ENCODE measurements around the gene SDS.

The SDS gene

GRCh38 chr12:113392520-113392919 lies 11.2 kb downstream of the SDS start:
- H3K27ac ChIP-seq (ENCODE audit: low read depth in 2 of 2, low read length in 2 of 2) = no peak overlapping the region

DNA sequence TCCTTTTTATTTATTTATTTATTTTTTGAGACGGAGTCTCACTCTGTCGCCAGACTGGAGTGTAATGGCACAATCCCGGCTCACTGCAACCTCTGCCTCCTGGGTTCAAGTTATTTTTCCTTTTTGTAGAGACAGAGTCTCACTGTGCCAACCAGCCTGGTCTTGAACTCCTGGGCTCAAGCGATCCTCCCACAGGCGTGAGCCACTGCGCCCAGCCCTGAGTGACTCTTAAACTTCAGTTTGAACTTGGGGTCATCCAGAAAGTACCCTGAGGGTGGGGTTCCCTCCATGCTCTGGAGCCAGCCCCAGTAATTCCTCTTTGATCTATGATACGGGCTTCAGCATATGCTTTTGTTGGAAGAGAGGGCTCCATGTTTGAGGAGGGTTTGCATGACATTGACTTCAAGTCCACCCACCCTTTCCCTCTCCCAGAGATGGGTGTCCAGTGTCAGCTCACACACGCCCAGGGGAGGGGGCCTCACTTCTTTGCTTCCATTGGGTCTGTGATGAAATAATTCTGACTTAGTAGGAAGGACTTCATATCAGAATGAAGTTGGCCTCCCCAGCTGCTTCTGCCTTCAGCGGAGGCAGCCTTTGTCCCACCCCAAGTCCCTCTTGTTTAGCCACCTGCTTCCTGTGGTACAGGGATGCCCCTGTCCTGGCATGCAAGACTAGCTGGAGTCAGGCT lies 11.9 kb downstream of the SDS start:
- Histone ChIP-seq H3K27me3 (ENCODE audit: control insufficient read depth in 2 of 2, insufficient read depth in 2 of 2, low read length in 2 of 2) (no peaks in the 10 kb centered on the region), H3K36me3 (ENCODE audit: control insufficient read depth in 2 of 2, insufficient read depth in 2 of 2, low read length in 2 of 2) (peaks cover 6 to 8% of the 10 kb centered on the region in 2 donors), H3K4me1 (ENCODE audit: control insufficient read depth in 2 of 2, insufficient read depth in 2 of 2, low read length in 2 of 2) (no peaks in the 10 kb centered on the region), H3K27ac (ENCODE audit: low read depth in 2 of 2, low read length in 2 of 2) (no peak overlapping the region), H3K9ac (ENCODE audit: low read depth in 1 of 2, low read length in 2 of 2) (no peak overlapping the region), H3K4me3 (ENCODE audit: low read length in 2 of 2) (no peak overlapping the region), H3K9me3 (ENCODE audit: control insufficient read depth in 2 of 2, low read length in 2 of 2) (no peaks in the 10 kb centered on the region)

More at GRCh38 chr12:113392520-113392919, 11.2 kb downstream of the SDS start:
- no peaks in the 10 kb centered on the region for H3K4me1 ChIP-seq (ENCODE audit: control insufficient read depth in 2 of 2, insufficient read depth in 2 of 2, low read length in 2 of 2)
- H3K9me3 ChIP-seq (ENCODE audit: control insufficient read depth in 2 of 2, low read length in 2 of 2) = no peaks in the 10 kb centered on the region
- H3K27me3 ChIP-seq (ENCODE audit: control insufficient read depth in 2 of 2, insufficient read depth in 2 of 2, low read length in 2 of 2) = no peaks in the 10 kb centered on the region
- H3K4me3 ChIP-seq (ENCODE audit: low read length in 2 of 2) = no peak overlapping the region
- H3K36me3 ChIP-seq (ENCODE audit: control insufficient read depth in 2 of 2, insufficient read depth in 2 of 2, low read length in 2 of 2) = peaks cover 6 to 8% of the 10 kb centered on the region in 2 donors
- no peak overlapping the region for H3K9ac ChIP-seq (ENCODE audit: low read depth in 1 of 2, low read length in 2 of 2)

DNA sequence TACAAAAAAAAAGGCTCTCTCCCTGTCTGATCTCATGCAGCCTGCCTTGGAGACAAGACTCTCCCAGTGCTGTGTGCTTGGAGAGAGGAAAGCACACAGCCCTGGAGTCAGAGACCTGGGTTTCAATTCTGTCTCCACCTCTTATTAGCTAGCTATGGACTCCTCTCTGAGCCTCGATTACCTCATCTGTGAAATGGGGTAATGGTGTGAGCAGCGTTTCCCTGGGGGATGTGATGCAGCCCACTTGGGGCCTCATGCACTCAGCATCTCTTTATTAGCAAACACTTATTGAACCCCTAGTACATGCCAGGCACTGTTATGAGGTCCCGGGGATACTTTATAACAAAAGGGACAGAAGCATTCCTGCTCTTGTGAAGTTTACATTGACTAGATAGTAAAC lies 12.5 kb downstream of the SDS start:
- no peak overlapping the region for H3K4me3 ChIP-seq (ENCODE audit: low read length in 2 of 2)
- no peak overlapping the region for H3K9ac ChIP-seq (ENCODE audit: low read depth in 1 of 2, low read length in 2 of 2)
- H3K27ac ChIP-seq (ENCODE audit: low read depth in 2 of 2, low read length in 2 of 2) = no peak overlapping the region
- H3K9me3 ChIP-seq (ENCODE audit: control insufficient read depth in 2 of 2, low read length in 2 of 2) = no peaks in the 10 kb centered on the region
- H3K36me3 ChIP-seq (ENCODE audit: control insufficient read depth in 2 of 2, insufficient read depth in 2 of 2, low read length in 2 of 2) = peaks cover 6 to 8% of the 10 kb centered on the region in 2 donors
- no peaks in the 10 kb centered on the region for H3K4me1 ChIP-seq (ENCODE audit: control insufficient read depth in 2 of 2, insufficient read depth in 2 of 2, low read length in 2 of 2)
- H3K27me3 ChIP-seq (ENCODE audit: control insufficient read depth in 2 of 2, insufficient read depth in 2 of 2, low read length in 2 of 2) = no peaks in the 10 kb centered on the region

DNA sequence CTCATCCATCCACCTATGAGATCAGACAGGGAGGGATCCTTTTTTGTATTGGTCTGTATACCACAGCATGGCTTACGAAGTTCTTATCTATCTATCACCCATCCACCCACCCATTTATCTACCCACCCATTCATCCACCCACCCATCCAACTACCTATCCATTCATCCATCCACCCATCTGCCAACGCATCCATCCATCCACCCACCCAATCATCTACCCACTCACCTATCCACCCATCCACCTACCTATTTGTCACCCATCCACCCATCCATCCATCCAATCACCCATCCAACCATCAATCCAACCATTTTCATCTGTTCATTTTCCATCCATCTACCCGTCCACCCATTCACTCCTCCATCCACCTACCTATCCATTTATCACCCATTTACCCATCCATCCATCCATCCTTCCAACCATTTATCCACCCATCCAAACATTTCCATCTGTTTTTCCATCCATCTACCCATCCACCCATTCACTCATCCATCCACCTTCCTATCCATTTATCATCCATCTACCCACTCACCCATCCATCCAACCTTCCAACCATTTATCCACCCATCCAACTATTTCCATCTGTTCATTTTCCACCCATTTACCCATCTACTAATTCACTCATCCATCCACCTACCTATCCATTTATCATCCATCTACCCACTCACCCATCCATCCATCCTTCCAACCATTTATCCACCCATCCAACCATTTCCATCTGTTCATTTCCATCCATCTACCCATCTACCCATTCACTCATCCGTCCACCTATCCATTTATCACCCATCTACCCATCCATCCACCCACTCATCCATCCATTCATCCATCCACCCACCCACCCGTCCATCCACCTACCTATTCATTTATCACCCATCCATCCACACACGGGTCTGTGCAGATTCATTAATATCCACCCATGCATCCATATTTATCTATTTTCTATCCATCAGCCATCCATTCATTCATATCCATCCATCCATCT lies 13.3 kb downstream of the SDS start:
- Histone ChIP-seq H3K4me1 (ENCODE audit: control insufficient read depth in 2 of 2, insufficient read depth in 2 of 2, low read length in 2 of 2) (no peaks in the 10 kb centered on the region), H3K36me3 (ENCODE audit: control insufficient read depth in 2 of 2, insufficient read depth in 2 of 2, low read length in 2 of 2) (peaks cover 6 to 9% of the 10 kb centered on the region in 2 donors), H3K27me3 (ENCODE audit: control insufficient read depth in 2 of 2, insufficient read depth in 2 of 2, low read length in 2 of 2) (no peaks in the 10 kb centered on the region), H3K9me3 (ENCODE audit: control insufficient read depth in 2 of 2, low read length in 2 of 2) (no peaks in the 10 kb centered on the region), H3K9ac (ENCODE audit: low read depth in 1 of 2, low read length in 2 of 2) (no peak overlapping the region), H3K4me3 (ENCODE audit: low read length in 2 of 2) (no peak overlapping the region), H3K27ac (ENCODE audit: low read depth in 2 of 2, low read length in 2 of 2) (no peak overlapping the region)

DNA sequence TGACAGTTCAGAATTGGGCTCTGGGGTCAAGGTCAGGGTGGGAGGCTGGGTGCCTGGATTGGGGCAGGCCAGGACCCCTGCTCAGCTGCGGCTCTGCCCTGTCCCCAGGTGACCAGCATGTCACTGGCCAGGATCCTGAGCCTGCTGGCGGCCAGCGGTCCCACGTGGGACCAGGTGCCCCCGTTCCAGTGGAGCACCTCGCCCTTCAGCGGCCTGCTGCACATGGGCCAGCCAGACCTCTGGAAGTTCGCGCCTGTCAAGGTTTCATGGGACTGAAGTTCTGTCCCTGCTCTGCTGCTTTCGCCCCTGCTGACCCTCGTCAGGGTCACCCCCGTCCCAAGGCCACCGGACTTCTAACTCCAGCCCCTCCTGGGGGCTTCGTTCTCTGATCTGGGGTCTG lies 15.3 kb downstream of the SDS start:
- Histone ChIP-seq H3K9ac (ENCODE audit: low read depth in 1 of 2, low read length in 2 of 2) (no peak overlapping the region), H3K9me3 (ENCODE audit: control insufficient read depth in 2 of 2, low read length in 2 of 2) (no peaks in the 10 kb centered on the region), H3K27me3 (ENCODE audit: control insufficient read depth in 2 of 2, insufficient read depth in 2 of 2, low read length in 2 of 2) (no peaks in the 10 kb centered on the region), H3K36me3 (ENCODE audit: control insufficient read depth in 2 of 2, insufficient read depth in 2 of 2, low read length in 2 of 2) (peaks cover 6 to 15% of the 10 kb centered on the region in 2 donors), H3K4me3 (ENCODE audit: low read length in 2 of 2) (no peak overlapping the region), H3K27ac (ENCODE audit: low read depth in 2 of 2, low read length in 2 of 2) (no peak overlapping the region), H3K4me1 (ENCODE audit: control insufficient read depth in 2 of 2, insufficient read depth in 2 of 2, low read length in 2 of 2) (no peaks in the 10 kb centered on the region)

- Histone ChIP-seq H3K9ac (ENCODE audit: low read depth in 1 of 2, low read length in 2 of 2) (no peak overlapping the region), H3K4me1 (ENCODE audit: control insufficient read depth in 2 of 2, insufficient read depth in 2 of 2, low read length in 2 of 2) (no peaks in the 10 kb centered on the region), H3K4me3 (ENCODE audit: low read length in 2 of 2) (no peak overlapping the region), H3K9me3 (ENCODE audit: control insufficient read depth in 2 of 2, low read length in 2 of 2) (no peaks in the 10 kb centered on the region), H3K27me3 (ENCODE audit: control insufficient read depth in 2 of 2, insufficient read depth in 2 of 2, low read length in 2 of 2) (no peaks in the 10 kb centered on the region), H3K36me3 (ENCODE audit: control insufficient read depth in 2 of 2, insufficient read depth in 2 of 2, low read length in 2 of 2) (peaks cover 6 to 15% of the 10 kb centered on the region in 2 donors), H3K27ac (ENCODE audit: low read depth in 2 of 2, low read length in 2 of 2) (no peak overlapping the region)
Observed at GRCh38 chr12:113387631-113388030, 16.1 kb downstream of the SDS start.

DNA sequence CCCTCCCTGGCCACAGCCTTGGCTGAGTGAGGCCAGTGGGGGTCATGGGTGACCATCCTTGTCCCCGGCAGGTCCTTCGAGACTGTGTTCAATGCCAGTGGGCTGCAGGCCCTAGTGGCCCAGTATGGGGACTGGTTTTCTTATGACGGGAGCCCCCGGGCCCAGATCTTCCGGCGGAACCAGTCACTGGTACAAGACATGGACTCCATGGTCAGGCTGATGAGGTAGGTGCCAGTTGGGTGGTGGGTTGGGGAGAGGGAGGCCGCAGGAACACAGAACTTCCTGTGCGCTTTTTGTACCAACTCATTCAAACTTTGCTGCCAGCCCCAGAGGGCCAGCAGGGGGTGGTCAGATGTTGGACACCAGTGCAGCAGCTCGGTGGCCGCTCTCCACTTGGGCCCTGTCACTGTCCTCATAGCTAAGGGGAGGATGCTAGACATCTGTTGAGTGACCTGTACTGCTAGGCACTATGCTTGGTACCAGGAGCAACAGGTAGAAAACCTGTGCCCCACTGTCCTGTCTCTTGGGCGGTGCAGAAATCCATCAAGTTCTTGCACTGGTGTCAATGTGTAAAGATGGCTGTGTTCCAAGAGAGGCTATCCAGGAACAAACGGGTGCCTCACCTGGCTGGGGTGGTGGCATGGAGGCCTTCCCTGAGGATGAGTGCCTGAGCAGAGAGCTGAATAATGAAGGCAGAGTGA lies 16.7 kb downstream of the SDS start:
- peaks cover 6 to 15% of the 10 kb centered on the region in 2 donors for H3K36me3 ChIP-seq (ENCODE audit: control insufficient read depth in 2 of 2, insufficient read depth in 2 of 2, low read length in 2 of 2)
- H3K9ac ChIP-seq (ENCODE audit: low read depth in 1 of 2, low read length in 2 of 2) = no peak overlapping the region
- H3K27me3 ChIP-seq (ENCODE audit: control insufficient read depth in 2 of 2, insufficient read depth in 2 of 2, low read length in 2 of 2) = no peaks in the 10 kb centered on the region
- H3K4me3 ChIP-seq (ENCODE audit: low read length in 2 of 2) = no peak overlapping the region
- H3K9me3 ChIP-seq (ENCODE audit: control insufficient read depth in 2 of 2, low read length in 2 of 2) = no peaks in the 10 kb centered on the region
- H3K27ac ChIP-seq (ENCODE audit: low read depth in 2 of 2, low read length in 2 of 2) = no peak overlapping the region
- no peaks in the 10 kb centered on the region for H3K4me1 ChIP-seq (ENCODE audit: control insufficient read depth in 2 of 2, insufficient read depth in 2 of 2, low read length in 2 of 2)

DNA sequence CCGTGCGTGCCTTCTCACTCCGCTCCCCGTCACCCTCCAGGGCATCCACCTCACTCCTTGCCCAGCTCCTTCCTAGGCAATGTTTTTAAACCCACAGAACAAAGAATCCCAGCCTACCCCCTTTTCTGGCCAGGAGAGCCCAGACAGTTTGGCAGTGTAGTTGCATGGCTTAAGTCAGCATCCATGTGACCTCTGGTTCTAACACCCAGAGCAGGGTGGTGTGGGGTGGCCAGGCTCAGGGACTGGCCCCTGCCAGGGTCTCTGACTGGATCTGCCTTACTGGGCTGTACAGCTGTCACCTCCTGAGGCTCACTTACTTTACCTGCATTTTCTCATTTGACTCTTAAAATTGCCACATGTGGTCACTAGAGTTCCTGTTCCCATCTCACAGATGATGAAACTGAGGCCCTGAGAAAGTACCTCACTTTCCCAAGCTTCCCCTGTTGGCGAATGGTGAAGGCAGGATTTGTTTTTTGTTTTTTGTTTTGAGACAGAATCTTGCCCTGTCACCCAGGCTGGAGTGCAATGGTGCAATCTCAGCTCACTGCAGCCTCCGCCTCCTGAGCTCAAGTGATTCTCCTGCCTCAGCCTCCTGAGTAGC lies 18.3 kb downstream of the SDS start:
- Histone ChIP-seq H3K27ac (ENCODE audit: low read depth in 2 of 2, low read length in 2 of 2) (no peak overlapping the region), H3K4me3 (ENCODE audit: low read length in 2 of 2) (no peak overlapping the region), H3K4me1 (ENCODE audit: control insufficient read depth in 2 of 2, insufficient read depth in 2 of 2, low read length in 2 of 2) (no peaks in the 10 kb centered on the region), H3K36me3 (ENCODE audit: control insufficient read depth in 2 of 2, insufficient read depth in 2 of 2, low read length in 2 of 2) (peaks cover 12 to 16% of the 10 kb centered on the region in 2 donors), H3K9me3 (ENCODE audit: control insufficient read depth in 2 of 2, low read length in 2 of 2) (no peaks in the 10 kb centered on the region), H3K9ac (ENCODE audit: low read depth in 1 of 2, low read length in 2 of 2) (no peak overlapping the region), H3K27me3 (ENCODE audit: control insufficient read depth in 2 of 2, insufficient read depth in 2 of 2, low read length in 2 of 2) (no peaks in the 10 kb centered on the region)

- Histone ChIP-seq H3K9me3 (ENCODE audit: control insufficient read depth in 2 of 2, low read length in 2 of 2) (no peaks in the 10 kb centered on the region), H3K27me3 (ENCODE audit: control insufficient read depth in 2 of 2, insufficient read depth in 2 of 2, low read length in 2 of 2) (no peaks in the 10 kb centered on the region), H3K27ac (ENCODE audit: low read depth in 2 of 2, low read length in 2 of 2) (no peak overlapping the region), H3K4me1 (ENCODE audit: control insufficient read depth in 2 of 2, insufficient read depth in 2 of 2, low read length in 2 of 2) (no peaks in the 10 kb centered on the region), H3K4me3 (ENCODE audit: low read length in 2 of 2) (no peak overlapping the region), H3K9ac (ENCODE audit: low read depth in 1 of 2, low read length in 2 of 2) (no peak overlapping the region), H3K36me3 (ENCODE audit: control insufficient read depth in 2 of 2, insufficient read depth in 2 of 2, low read length in 2 of 2) (peaks cover 12 to 16% of the 10 kb centered on the region in 2 donors)
Observed at GRCh38 chr12:113384778-113385177, 18.9 kb downstream of the SDS start.
